Kidney glomerular epithelial cell (primary cell): ENCODE results near the gene ZNF839.

Source experiments
- DNase-seq: peaks from one replicate; lab custom pipeline; 2025; lab: John Stamatoyannopoulos, UW

Gene ZNF839

DNA sequence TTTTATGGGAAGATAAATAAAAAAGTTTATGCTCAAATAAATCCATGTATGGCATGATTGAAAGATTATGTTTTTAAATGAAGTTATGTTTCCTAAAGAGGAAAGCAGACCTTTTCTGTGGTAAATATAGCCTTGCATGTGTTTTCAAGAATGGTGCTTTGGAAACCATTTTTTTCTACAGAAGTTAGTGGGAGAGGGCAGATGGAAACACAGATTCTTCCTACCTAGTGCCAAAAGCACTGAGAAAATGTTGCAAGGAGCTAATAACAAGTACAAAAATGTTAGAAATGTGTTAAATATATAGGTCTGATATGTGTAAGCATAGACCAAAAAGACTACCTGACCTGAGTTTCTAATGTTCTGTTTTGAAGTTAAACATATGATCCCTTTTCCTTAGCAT, 67.5 kb downstream of the ZNF839 start:
- no peak for DNase-seq

- DNase-seq, result no peak
These were observed 69.7 kb downstream of the ZNF839 start for GRCh38 chr14:102389246-102389645.

GRCh38 chr14:102390064-102390855, 70.7 kb downstream of the ZNF839 start:
- no peak for DNase-seq
